ENCODE results near the gene RSF1. TPM values are rescaled to one million over a fixed set of nuclear protein-coding genes. Genes with fewer than 3 reads are reported as not detected.
A peak's percentile ranks its signal among the peaks of the same experiment; 100 is the strongest.
"Not testable (repeated sequence)": the region's sequence is repeated elsewhere in the genome, so short reads cannot be mapped to it uniquely, and the experiment has no call there.

RSF1 gene, protein sequence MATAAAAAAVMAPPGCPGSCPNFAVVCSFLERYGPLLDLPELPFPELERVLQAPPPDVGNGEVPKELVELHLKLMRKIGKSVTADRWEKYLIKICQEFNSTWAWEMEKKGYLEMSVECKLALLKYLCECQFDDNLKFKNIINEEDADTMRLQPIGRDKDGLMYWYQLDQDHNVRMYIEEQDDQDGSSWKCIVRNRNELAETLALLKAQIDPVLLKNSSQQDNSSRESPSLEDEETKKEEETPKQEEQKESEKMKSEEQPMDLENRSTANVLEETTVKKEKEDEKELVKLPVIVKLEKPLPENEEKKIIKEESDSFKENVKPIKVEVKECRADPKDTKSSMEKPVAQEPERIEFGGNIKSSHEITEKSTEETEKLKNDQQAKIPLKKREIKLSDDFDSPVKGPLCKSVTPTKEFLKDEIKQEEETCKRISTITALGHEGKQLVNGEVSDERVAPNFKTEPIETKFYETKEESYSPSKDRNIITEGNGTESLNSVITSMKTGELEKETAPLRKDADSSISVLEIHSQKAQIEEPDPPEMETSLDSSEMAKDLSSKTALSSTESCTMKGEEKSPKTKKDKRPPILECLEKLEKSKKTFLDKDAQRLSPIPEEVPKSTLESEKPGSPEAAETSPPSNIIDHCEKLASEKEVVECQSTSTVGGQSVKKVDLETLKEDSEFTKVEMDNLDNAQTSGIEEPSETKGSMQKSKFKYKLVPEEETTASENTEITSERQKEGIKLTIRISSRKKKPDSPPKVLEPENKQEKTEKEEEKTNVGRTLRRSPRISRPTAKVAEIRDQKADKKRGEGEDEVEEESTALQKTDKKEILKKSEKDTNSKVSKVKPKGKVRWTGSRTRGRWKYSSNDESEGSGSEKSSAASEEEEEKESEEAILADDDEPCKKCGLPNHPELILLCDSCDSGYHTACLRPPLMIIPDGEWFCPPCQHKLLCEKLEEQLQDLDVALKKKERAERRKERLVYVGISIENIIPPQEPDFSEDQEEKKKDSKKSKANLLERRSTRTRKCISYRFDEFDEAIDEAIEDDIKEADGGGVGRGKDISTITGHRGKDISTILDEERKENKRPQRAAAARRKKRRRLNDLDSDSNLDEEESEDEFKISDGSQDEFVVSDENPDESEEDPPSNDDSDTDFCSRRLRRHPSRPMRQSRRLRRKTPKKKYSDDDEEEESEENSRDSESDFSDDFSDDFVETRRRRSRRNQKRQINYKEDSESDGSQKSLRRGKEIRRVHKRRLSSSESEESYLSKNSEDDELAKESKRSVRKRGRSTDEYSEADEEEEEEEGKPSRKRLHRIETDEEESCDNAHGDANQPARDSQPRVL (N-terminal part only)
- total RNA-seq (10 to 100 TPM; 80.8 to 87.1 TPM), total RNA-seq (112 to 145 reads per million in 2 donors)

DNA sequence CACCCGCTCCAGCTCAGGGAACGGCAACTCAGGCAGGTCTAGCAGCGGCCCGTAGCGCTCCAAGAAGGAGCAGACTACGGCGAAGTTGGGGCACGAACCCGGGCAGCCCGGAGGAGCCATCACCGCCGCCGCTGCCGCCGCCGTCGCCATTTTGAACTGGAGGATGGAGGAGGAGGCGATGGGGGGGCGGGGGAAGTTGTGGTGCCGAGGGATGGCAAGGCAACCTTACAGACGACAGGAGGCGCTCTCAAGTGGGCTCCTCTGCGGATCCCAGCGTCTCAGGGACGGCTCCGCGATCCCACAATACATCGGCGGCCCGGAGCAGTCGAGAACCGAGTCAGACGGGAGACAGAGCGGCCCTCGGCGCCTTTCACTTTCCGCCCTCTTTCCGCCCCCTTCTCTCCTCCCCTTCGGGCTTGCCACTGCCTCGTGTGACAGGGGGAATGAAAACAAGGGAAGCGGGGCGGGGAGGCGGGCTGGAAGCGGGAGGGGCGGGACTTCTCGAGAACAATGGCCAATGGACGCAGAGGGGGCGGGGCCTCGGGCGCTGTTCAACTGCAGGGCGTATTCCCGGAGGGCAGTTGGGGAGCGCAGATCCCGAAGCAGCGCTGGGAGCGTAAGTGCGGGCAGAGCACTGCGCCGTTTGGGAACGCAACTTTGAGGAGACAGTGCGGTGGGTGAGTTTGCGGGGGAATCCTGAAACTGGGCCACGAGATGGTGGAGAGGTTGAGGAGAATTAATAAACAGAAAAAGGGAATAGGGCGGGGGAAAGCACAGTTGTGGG lies at the start of gene RSF1, which contains the start of gene AAMDC:
Gene RSF1 (minus strand): TSS at position 158 of the 784 bp plus-strand sequence. CDS start 8 bp downstream, at position 150.
Gene AAMDC (plus strand): TSS at position 580 of the 784 bp plus-strand sequence. CDS start 21,353 bp downstream, outside the sequence.
- DNase-seq (peak; percentile 88 to 97 (median 97)), ATAC-seq (peak; percentile 87)
- H3K36me3 Mint-ChIP-seq (ENCODE audit: low read depth), result peaks cover 8% of the 10 kb centered on the region
- peak within 1 kb of the TSS; percentile 98 for H3K27ac Mint-ChIP-seq
- no peaks in the 10 kb centered on the region for H3K27me3 Mint-ChIP-seq
- H3K4me3 Mint-ChIP-seq, result peak within 1 kb of the TSS; percentile 100
- H3K4me1 Mint-ChIP-seq, result peaks cover 41% of the 10 kb centered on the region
- no peaks in the 10 kb centered on the region for H3K9me3 ChIP-seq (ENCODE audit: control insufficient read depth, low read length, poor library complexity, severe bottlenecking)

DNA sequence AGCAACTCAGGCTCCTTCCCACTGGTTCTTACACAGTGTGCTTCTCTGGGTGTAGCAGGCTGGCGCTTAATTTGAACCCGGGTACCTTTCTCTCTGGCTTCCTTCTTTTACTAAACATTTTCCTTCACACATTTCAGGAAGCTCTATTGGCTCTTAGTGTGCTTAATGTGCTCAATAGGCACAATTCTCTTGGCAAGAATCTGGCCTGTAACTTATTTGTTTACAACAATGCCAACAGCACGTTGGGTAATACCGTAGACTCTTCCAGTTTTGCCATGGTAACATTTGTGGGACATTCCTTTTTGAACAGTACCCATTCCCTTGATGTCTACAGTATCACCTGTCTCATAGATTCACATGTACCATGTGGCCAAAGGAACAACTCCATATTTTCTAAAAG lies 48.2 kb upstream of the RSF1 start:
- no peaks in the 10 kb centered on the region for H3K27me3 Mint-ChIP-seq
- no peaks in the 10 kb centered on the region for H3K36me3 Mint-ChIP-seq (ENCODE audit: low read depth)
- no peak for ATAC-seq
- H3K4me3 Mint-ChIP-seq, result no peak overlapping the region
- H3K4me1 Mint-ChIP-seq, result no peaks in the 10 kb centered on the region
- no peak overlapping the region for H3K27ac Mint-ChIP-seq
- no peaks in the 10 kb centered on the region for H3K9me3 ChIP-seq (ENCODE audit: control insufficient read depth, low read length, poor library complexity, severe bottlenecking)
- no peak for DNase-seq

DNA sequence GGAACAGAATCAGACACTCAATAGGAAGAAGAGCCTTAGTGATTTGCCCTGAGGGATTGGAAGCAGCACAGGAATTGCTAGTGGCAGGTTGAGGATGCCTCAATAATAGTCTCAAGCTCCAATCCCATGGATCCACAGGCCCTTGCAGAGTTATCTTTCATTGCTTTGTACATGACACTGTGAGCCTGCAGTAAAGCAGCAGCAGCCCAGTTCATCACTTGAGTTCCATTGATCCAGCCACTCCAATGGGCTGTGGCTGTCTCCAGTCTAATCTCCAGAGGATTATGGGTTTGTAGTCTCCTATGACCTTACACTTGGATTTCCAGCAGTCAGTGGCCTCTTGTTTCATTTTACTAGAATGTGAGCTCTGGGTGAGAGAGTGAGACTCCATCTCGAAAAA lies 45.8 kb upstream of the RSF1 start:
- H3K4me1 Mint-ChIP-seq, result no peaks in the 10 kb centered on the region
- no peak for ATAC-seq
- no peaks in the 10 kb centered on the region for H3K27me3 Mint-ChIP-seq
- no peaks in the 10 kb centered on the region for H3K9me3 ChIP-seq (ENCODE audit: control insufficient read depth, low read length, poor library complexity, severe bottlenecking)
- no peak overlapping the region for H3K4me3 Mint-ChIP-seq
- H3K36me3 Mint-ChIP-seq (ENCODE audit: low read depth), result no peaks in the 10 kb centered on the region
- no peak for DNase-seq
- H3K27ac Mint-ChIP-seq, result no peak overlapping the region

DNA sequence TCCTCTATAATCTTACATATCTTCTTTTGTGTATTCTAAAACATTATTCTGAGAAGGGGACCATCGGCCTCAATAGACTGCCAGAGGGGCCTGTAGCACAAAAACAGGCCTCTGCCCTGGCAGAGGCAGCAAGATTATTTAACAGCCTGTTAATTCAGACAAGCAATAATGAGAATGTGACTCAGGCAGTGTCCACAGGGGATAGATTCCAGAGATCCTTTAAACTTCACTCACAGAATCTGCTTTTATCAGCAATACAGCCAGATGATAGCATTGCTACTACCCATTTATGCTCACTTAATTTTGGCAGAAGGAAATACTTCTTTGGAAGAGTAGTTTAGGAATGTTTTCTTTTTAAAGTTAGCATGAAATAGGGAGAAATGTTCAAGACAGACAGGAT lies 45.3 kb upstream of the RSF1 start:
- H3K9me3 ChIP-seq (ENCODE audit: control insufficient read depth, low read length, poor library complexity, severe bottlenecking), result no peaks in the 10 kb centered on the region
- Mint-ChIP-seq H3K36me3 (ENCODE audit: low read depth) (no peaks in the 10 kb centered on the region), H3K27me3 (no peaks in the 10 kb centered on the region), H3K4me3 (no peak overlapping the region), H3K27ac (no peak overlapping the region), H3K4me1 (no peaks in the 10 kb centered on the region)
- DNase-seq (no peak), ATAC-seq (no peak)

DNA sequence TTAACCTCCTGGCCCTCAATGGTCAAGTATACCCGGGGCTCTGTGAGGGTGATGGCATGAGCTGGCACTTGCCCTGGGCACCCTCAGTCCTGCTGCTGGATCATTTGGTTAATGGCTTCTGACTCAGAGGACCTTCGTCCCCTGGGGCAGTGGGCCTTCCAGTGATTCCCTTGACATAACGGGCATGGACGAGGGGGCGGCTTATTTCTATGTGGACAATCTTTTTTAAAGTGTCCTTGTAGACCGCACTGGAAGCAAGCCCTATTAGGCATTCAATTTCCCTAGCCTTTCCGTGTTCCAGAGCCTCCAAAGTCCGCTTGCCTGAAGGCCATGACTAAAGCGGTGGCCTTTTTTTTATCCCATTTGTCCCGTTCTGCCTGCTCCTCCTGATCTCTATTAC lies 40.9 kb upstream of the RSF1 start:
- not testable (repeated sequence) for H3K27me3 Mint-ChIP-seq, H3K4me1 Mint-ChIP-seq

DNA sequence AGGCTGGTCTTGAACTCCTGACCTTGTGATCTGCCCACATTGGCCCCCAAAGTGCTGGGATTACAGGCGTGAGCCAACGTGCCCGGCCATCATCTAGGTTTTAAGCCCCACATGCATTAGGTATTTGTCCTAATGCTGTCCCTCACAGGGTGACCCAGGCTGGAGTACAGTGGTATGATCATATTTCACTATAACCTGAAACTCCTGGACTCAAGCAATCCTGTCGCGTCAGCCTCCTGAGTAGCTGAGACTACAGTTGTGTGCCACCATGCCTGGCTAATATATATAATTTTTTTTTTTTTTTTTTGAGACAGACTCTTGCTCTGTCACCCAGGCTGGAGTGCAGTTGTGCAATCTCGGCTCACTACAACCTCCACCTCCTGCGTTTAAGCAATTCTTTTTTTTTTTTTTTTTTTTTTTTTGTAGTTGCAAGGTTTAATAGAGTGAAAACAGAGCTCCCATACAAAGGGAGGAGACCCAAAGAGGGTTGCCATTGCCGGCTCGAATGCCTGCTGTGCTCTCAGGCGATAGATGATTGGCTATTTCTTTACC lies 37.5 kb upstream of the RSF1 start:
- DNase-seq; H3K27ac Mint-ChIP-seq; H3K9me3 ChIP-seq (ENCODE audit: control insufficient read depth, low read length, poor library complexity, severe bottlenecking); H3K27me3 Mint-ChIP-seq; H3K4me3 Mint-ChIP-seq; H3K36me3 Mint-ChIP-seq (ENCODE audit: low read depth); ATAC-seq; H3K4me1 Mint-ChIP-seq: not testable (repeated sequence)

More for the DNA sequence above, 40.9 kb upstream of the RSF1 start:
- H3K4me3 Mint-ChIP-seq; H3K9me3 ChIP-seq (ENCODE audit: control insufficient read depth, low read length, poor library complexity, severe bottlenecking); DNase-seq; ATAC-seq; H3K36me3 Mint-ChIP-seq (ENCODE audit: low read depth); H3K27ac Mint-ChIP-seq: not testable (repeated sequence)

DNA sequence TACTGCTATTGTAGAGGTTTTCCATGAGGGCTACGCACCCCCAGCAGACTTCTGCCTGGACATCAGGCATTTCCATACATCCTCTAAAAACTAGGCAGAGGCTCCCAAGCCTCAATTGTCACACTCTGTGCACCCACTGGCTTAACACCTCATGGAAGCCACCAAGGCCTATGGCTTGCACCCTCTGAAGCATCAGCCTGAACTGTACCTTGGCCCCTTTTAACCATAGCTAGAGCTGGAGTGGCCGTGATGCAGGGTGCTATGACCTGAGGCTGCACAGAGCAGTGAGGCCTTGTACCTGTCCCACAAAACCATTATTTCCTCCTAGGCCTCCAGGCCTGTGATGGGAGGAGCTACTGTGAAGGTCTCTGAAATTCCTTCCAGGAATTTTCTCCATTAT lies 34.3 kb upstream of the RSF1 start:
- peaks cover 11% of the 10 kb centered on the region for H3K36me3 Mint-ChIP-seq (ENCODE audit: low read depth)
- no peak overlapping the region for H3K27ac Mint-ChIP-seq
- H3K4me1 Mint-ChIP-seq, result no peaks in the 10 kb centered on the region
- DNase-seq (no peak), ATAC-seq (no peak)
- no peak overlapping the region for H3K4me3 Mint-ChIP-seq
- H3K9me3 ChIP-seq (ENCODE audit: control insufficient read depth, low read length, poor library complexity, severe bottlenecking), result no peaks in the 10 kb centered on the region
- H3K27me3 Mint-ChIP-seq, result no peaks in the 10 kb centered on the region

DNA sequence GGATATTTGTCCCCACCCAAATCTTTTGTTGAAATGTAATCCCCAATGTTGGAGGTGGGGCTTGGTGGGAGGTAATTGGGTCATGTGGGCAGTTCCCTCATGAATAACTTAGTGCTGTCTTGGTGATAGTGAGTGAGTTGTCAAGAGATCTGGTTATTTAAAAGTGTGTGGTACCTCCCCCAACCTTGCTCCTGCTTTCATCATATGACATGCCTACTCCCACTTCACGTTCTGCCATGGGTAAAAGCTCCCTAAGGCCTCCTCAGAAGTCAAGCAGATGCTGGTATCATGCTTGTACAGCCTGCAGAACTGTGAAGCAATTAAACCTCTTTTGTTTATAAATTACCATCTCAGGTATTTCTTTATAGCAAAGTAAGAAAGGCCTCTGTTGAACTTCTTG lies 31.0 kb upstream of the RSF1 start:
- no peak overlapping the region for H3K27ac Mint-ChIP-seq
- DNase-seq, result no peak
- no peaks in the 10 kb centered on the region for H3K4me1 Mint-ChIP-seq
- H3K9me3 ChIP-seq (ENCODE audit: control insufficient read depth, low read length, poor library complexity, severe bottlenecking), result no peaks in the 10 kb centered on the region
- no peaks in the 10 kb centered on the region for H3K27me3 Mint-ChIP-seq
- peaks cover 14% of the 10 kb centered on the region for H3K36me3 Mint-ChIP-seq (ENCODE audit: low read depth)
- no peak for ATAC-seq
- no peak overlapping the region for H3K4me3 Mint-ChIP-seq

DNA sequence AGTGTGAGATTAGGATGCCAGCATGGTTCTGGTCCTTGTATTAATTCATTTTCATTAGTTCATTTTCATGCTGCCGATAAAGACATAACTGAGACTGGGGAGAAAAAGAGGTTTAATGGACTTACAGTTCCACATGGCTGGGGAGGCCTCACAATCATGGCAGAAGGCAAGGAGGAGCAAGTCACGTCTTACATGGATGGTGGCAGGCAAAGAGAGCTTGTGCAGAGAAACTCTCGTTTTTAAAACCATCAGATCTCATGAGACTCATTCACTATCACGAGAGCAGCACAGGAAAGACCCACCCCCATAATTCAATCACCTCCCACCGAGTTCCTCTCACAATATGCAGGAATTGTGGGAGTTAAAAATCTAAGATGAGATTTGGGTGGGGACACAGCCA lies 23.2 kb upstream of the RSF1 start:
- not testable (repeated sequence) for H3K4me1 Mint-ChIP-seq; H3K36me3 Mint-ChIP-seq (ENCODE audit: low read depth); H3K9me3 ChIP-seq (ENCODE audit: control insufficient read depth, low read length, poor library complexity, severe bottlenecking); H3K27me3 Mint-ChIP-seq; H3K27ac Mint-ChIP-seq; H3K4me3 Mint-ChIP-seq; ATAC-seq; DNase-seq

DNA sequence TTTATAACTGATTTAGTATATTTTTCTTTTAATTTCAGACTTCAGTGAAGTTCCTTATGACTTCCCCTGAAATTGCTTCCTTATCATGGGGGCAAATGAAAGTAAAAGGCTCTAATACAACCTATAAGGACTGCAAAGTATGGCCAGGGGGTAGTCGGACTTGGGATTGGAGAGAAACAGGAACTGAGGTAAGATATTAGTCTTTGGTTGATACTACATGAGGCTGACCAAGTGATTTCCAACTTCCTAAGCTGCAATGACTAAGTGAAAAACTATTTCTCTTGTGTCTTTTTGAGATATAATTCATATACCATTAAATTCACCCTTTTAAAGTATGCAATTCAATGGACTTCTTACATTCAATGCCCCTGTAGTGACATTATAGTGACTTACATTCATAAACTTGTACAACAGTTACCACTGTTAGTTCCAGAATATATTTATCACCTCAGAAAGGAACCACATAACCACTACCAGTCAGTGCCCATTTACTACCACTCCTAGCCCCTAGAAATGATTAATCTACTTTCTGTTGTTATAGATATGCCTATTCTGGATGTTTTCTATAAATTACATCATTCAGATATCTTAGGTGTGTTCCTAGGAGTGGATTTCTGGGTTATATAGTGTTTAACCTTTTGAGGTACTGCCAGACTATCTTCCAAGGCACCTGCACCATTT lies 22.1 kb upstream of the RSF1 start:
- Mint-ChIP-seq H3K27me3 (no peaks in the 10 kb centered on the region), H3K27ac (no peak overlapping the region), H3K4me3 (no peak overlapping the region), H3K4me1 (no peaks in the 10 kb centered on the region), H3K36me3 (ENCODE audit: low read depth) (peaks cover 6% of the 10 kb centered on the region)
- no peak for ATAC-seq
- no peak for DNase-seq
- no peaks in the 10 kb centered on the region for H3K9me3 ChIP-seq (ENCODE audit: control insufficient read depth, low read length, poor library complexity, severe bottlenecking)

DNA sequence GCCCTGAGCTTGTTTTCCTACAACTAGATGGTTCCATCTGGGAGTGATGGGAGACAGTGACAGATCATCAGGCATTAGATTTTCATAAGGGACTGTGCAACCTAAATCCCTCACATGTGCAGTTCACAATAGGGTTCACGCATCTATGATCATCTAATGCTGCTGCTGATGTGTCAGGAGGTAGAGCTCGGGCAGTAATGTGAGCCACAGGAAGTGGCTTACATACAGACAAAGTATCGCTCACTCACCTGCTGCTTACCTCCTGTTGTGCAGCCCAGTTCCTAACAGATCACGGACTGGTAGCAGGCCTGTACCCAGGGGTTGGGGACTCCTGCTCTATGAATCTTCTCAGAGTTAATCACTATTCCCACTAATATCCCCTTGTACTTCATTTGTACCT lies 12.8 kb upstream of the RSF1 start:
- no peaks in the 10 kb centered on the region for H3K27me3 Mint-ChIP-seq
- no peaks in the 10 kb centered on the region for H3K9me3 ChIP-seq (ENCODE audit: control insufficient read depth, low read length, poor library complexity, severe bottlenecking)
- DNase-seq, result no peak
- no peak for ATAC-seq
- H3K36me3 Mint-ChIP-seq (ENCODE audit: low read depth), result no peaks in the 10 kb centered on the region
- peak overlapping the region; percentile 78 for H3K27ac Mint-ChIP-seq
- H3K4me1 Mint-ChIP-seq, result peaks cover 2% of the 10 kb centered on the region
- no peak overlapping the region for H3K4me3 Mint-ChIP-seq
